HS-5 (cell line): ENCODE results near the gene CD63.

Experiments used
- DNase-seq: peaks from one replicate; pipeline ENCODE4 v3.0.0-alpha.2; 2012; ENCODE audit warnings: low read depth

CD63 gene

GRCh38 chr12:55686366-55687010 lies 42.3 kb downstream of the CD63 start:
- DNase-seq, result no peak

GRCh38 chr12:55685671-55686070 lies 43.1 kb downstream of the CD63 start:
- DNase-seq, result no peak

- DNase-seq, result no peak
These were observed 43.9 kb downstream of the CD63 start for GRCh38 chr12:55684761-55685370.

GRCh38 chr12:55683676-55684075 lies 45.1 kb downstream of the CD63 start:
- DNase-seq, result no peak

GRCh38 chr12:55682087-55682796 lies 46.6 kb downstream of the CD63 start:
- DNase-seq, result no peak

GRCh38 chr12:55681142-55682077 lies 47.4 kb downstream of the CD63 start:
- DNase-seq, result peak; percentile 15

GRCh38 chr12:55679691-55680090 lies 49.1 kb downstream of the CD63 start:
- no peak for DNase-seq

GRCh38 chr12:55676707-55677106 lies 52.1 kb downstream of the CD63 start:
- DNase-seq, result no peak

- no peak for DNase-seq
These were observed 53.1 kb downstream of the CD63 start for GRCh38 chr12:55675666-55676065.
